HG03025 (cell line): ENCODE data around the gene RPS8.
"Not testable (repeated sequence)": the region's sequence is repeated elsewhere in the genome, so short reads cannot be mapped to it uniquely, and the experiment has no call there.

Experiments used
- ATAC-seq: cut with Tn5 transposase; IDR thresholded peaks from one replicate; pipeline ENCODE4 v1.9.1; 2021; ENCODE audit warnings: mild to moderate bottlenecking, moderate library complexity; ENCODE audit not compliant: unreplicated experiment, low FRiP score

The RPS8 gene

GRCh38 chr1:44817771-44818495, 42.6 kb downstream of the RPS8 start:
- ATAC-seq = no peak

DNA sequence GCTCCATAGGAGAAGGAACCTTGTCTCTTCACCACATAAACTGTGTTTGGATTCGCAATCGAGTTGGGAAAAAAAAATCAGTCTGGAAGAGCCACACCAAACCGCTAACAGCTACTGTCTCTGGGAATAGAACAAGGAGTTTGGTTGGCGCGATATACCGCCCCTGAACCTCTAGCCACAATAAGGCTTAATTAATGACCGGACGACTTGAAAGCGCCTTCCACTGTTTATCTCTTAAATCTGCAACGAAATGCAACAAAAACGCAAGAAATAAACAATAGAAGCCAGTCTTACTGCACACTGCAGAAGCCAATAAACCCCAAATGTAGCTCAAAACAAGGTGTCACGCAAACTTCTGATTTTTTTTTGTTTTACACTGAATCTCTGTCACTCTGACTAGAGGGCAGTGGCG, 43.9 kb downstream of the RPS8 start:
- ATAC-seq = no peak

GRCh38 chr1:44819608-44820327, 44.4 kb downstream of the RPS8 start:
- ATAC-seq = peak; percentile 61

DNA sequence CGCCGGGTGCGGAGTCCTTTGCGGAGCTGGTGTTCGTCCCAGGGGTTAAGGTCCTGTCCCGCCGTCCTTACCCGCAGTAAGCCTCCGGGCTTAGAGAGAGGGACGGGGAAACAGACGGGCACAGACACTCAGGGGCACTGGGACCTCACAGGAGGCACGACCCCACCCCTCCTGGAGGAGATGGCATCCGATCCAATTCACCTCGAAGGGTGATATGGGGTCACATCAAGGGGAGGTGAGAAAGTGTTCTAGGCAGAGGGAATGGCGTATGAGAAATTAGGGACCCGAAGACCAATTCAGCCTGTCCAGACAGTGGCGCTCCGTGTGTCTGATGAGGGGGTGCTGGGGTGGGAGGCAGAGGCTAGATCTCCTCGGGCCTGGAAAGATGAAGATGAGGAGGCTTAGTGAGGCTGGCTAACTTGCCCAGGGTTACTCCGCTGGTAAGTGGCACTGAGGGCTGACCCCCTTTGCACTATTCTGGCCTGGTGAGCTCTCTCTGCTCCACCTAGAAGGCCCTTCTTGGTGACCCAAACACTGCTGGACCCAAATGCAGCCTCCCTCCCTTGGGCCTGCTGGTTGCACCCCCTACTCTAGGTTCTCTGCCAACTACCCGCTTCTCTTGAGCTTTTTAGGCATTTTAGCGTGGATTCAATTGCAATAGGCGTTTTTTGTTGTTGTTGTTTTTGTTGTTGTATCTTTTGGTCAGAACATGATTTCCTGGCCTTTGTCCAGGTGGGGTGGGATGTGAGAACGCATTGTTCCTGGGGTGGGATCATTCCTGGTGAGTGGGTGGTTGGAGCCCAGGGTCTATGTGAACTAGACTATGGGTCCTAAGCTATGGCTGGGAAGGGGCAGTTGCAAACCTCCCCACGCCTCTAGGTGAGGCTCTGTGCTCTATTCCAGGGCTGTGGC, 45.2 kb downstream of the RPS8 start:
- ATAC-seq = peak; percentile 5

GRCh38 chr1:44821240-44821715, 45.9 kb downstream of the RPS8 start:
- ATAC-seq = no peak

GRCh38 chr1:44822131-44822701, 46.9 kb downstream of the RPS8 start:
- no peak for ATAC-seq

GRCh38 chr1:44822981-44823451, 47.7 kb downstream of the RPS8 start:
- no peak for ATAC-seq

- ATAC-seq = not testable (repeated sequence)
Observed at GRCh38 chr1:44824392-44824791, 49.1 kb downstream of the RPS8 start.

GRCh38 chr1:44826375-44827196, 51.2 kb downstream of the RPS8 start:
- no peak for ATAC-seq

- no peak for ATAC-seq
Observed at GRCh38 chr1:44827197-44828002, 52.1 kb downstream of the RPS8 start.

GRCh38 chr1:44828003-44828651, 52.8 kb downstream of the RPS8 start:
- no peak for ATAC-seq
